ENCODE data around the gene FOXO4.

DNA sequence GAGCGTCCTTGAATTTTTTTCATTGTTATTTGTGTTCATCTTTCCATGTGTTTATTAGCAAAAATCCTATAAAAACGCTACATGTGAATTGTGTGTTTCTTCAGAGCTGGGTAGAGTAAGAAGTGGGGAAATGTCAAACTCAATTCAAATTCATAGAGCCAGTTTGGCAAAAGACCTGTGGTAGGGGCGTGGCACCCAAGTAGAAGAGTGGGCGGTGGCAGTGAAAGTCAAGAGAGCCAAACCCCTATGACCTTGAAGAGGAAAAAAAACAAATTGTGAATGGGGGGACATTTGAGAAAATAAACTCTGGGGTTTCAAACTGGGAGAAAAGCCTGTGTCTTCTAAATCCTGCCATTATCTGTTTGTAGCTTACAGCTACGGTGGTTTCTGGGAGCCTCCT is 4.4 kb upstream of the FOXO4 start:
- TF ChIP-seq EZH2 (IDR thresholded peaks at IDR 0.05) = no peak
- TF ChIP-seq POLR2AphosphoS5 (IDR thresholded peaks at IDR 0.05; ENCODE audit: borderline replicate concordance, low read depth, low read length) = no peak

Measured in SK-N-MC (cell line).